HepG2 (cell line): ENCODE data around the gene RAC3. TPM values are rescaled to one million over a fixed set of nuclear protein-coding genes. Genes with fewer than 3 reads are reported as not detected.

Experiments used
- CHD4 ChIP-seq: fragments of 200-600 bp; sonication (generic); IDR thresholded peaks from 2 replicates; pipeline ENCODE4 v1.7.0; 2017; ENCODE audit warnings: mild to moderate bottlenecking, low read length, borderline replicate concordance
- GATAD1 ChIP-seq: IDR thresholded peaks from 2 replicates; pipeline ENCODE4 v1.6.1; 2016; ENCODE audit warnings: missing genetic modification reagents, missing compliant biosample characterization
- HMGXB4 ChIP-seq, 2 experiments: sonication (generic) in 1 of 2; formaldehyde crosslinking in 1 of 2; IDR thresholded peaks; 2 replicates each; pipeline versions ENCODE4 v1.4.0 to v1.6.1; 2018 to 2020; ENCODE audit warnings: missing genetic modification reagents in 2 of 2, borderline replicate concordance in 1 of 2, low read depth in 1 of 2, mild to moderate bottlenecking in 1 of 2, missing biosample characterization in 1 of 2
- HNRNPK ChIP-seq: fragments of 200-400 bp; formaldehyde crosslinking; IDR thresholded peaks from 2 replicates; pipeline ENCODE4 v1.6.1; 2018; ENCODE audit warnings: low read length, low read depth, moderate library complexity, mild to moderate bottlenecking; ENCODE audit not compliant: poor library complexity, severe bottlenecking
- NR2C2 ChIP-seq: sonication (generic); formaldehyde crosslinking; IDR thresholded peaks from 2 replicates; pipeline ENCODE4 v1.4.0; 2020; ENCODE audit warnings: missing genetic modification reagents, mild to moderate bottlenecking, moderate library complexity, borderline replicate concordance
- PHF8 ChIP-seq: sonication (generic); formaldehyde crosslinking; IDR thresholded peaks from 2 replicates; pipeline ENCODE4 v1.5.0; 2020; ENCODE audit warnings: missing genetic modification reagents
- RBFOX2 ChIP-seq: fragments of 200-400 bp; formaldehyde crosslinking; IDR thresholded peaks from 2 replicates; pipeline ENCODE4 v1.6.1; 2017; ENCODE audit warnings: low read depth, mild to moderate bottlenecking, low read length
- STAT6 ChIP-seq: sonication (generic); formaldehyde crosslinking; IDR thresholded peaks from 2 replicates; pipeline ENCODE4 v1.4.0; 2020; ENCODE audit warnings: missing genetic modification reagents, mild to moderate bottlenecking, borderline replicate concordance
- ZBTB38 ChIP-seq: sonication (generic); formaldehyde crosslinking; IDR thresholded peaks from 2 replicates; pipeline ENCODE4 v1.5.1; 2020; ENCODE audit warnings: mild to moderate bottlenecking, missing genetic modification reagents
- ZMAT3 ChIP-seq: sonication (generic); formaldehyde crosslinking; conservative IDR thresholded peaks from 2 replicates; pipeline ENCODE4 v1.7.0; 2021; ENCODE audit warnings: missing genetic modification reagents
- ZNF333 ChIP-seq: sonication (generic); formaldehyde crosslinking; IDR thresholded peaks from 2 replicates; pipeline ENCODE4 v1.4.0; 2020; ENCODE audit warnings: mild to moderate bottlenecking, missing genetic modification reagents, borderline replicate concordance
- ZNF782 ChIP-seq: sonication (generic); formaldehyde crosslinking; IDR thresholded peaks from 2 replicates; pipeline ENCODE4 v1.4.0; 2020; ENCODE audit warnings: missing genetic modification reagents, mild to moderate bottlenecking, borderline replicate concordance
- ZNF83 ChIP-seq: sonication (generic); formaldehyde crosslinking; IDR thresholded peaks from 2 replicates; pipeline ENCODE4 v1.4.0; 2020; ENCODE audit warnings: missing genetic modification reagents, mild to moderate bottlenecking, borderline replicate concordance
- ZSCAN12 ChIP-seq: sonication (generic); formaldehyde crosslinking; IDR thresholded peaks from 2 replicates; pipeline ENCODE4 v1.9.0; 2021; ENCODE audit warnings: mild to moderate bottlenecking, missing genetic modification reagents
- polyA plus RNA-seq, 8 experiments: library from polyadenylated mRNA; depleted of rRNA in 3 of 8; stranded (reverse) in 7 of 8; unstranded in 1 of 8; fragments of >200 nt; fragmentation: Illumina TruSeq in 4 of 8; extraction: Trizol in 4 of 8; gene quantifications; 2 replicates each; pipeline versions ENCODE4 v1.2.1 to v1.2.3, GENCODE V29; 2011 to 2016; ENCODE audit warnings: low read depth in 4 of 8, missing spikeins in 1 of 8, mixed read lengths in 1 of 8; ENCODE audit not compliant: insufficient read depth in 1 of 8
- total RNA-seq, 5 experiments: library from RNA; depleted of rRNA; stranded (reverse); fragments of >200 nt; fragmentation: Illumina TruSeq; extraction: Trizol; gene quantifications; 2 replicates each; pipeline ENCODE4 v1.2.3, GENCODE V29; 2016; ENCODE audit warnings: low read depth in 1 of 5
- TF ChIP-seq, protein P1 (sequence below): sonication (generic); formaldehyde crosslinking; IDR thresholded peaks from 2 replicates; pipeline ENCODE4 v1.4.0; 2020; ENCODE audit warnings: missing genetic modification reagents
- TF ChIP-seq, protein P2 (sequence below): sonication (generic); formaldehyde crosslinking; IDR thresholded peaks from 2 replicates; pipeline ENCODE4 v1.4.0; 2020; ENCODE audit warnings: missing genetic modification reagents
- TF ChIP-seq, protein P3 (sequence below): sonication (generic); formaldehyde crosslinking; IDR thresholded peaks from 2 replicates; pipeline ENCODE4 v1.8.1; 2023; ENCODE audit warnings: mild to moderate bottlenecking, missing genetic modification reagents

The RAC3 gene
- total and polyA plus RNA-seq, 2 of the 13 experiments (the other 11 are each of a cell fraction or from before 2014, with no cell fraction given), result 10.5 to 21.3 TPM

DNA sequence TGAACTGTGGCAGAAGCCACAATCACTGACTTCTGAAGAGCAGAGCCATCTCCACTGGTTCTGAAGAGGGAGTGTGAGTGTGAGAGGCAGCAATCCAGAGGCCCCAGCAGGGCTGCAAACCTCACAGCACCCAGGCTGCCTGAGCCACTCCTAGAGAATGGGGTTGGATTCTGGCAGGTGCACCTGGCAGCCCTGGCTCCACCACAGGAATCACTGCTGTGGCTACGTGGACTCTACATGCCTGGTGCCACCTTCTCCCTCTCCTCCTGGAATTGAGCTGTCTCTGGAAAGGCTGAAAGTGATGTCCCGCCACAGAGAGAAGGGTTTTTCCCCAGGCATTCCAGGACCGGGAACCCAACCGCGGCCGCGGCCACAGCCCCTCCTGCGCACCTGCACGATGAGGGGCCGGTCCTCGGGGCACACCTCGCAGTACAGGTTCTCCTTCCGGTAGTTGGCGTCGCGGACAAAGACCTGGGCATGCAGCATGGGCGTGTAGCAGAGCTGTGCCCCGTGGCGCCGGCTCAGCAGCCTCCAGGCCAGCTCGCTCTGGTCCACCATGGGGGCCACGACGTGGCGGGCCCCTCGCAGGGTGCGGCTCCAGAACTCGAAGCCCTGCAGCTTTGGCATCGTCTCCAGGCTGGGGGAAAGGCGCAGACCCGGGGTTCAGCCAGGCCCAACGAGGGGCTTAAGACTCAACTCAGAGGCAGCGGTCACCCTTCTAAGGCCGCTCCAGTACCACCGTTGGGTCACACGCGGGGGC is 33.1 kb downstream of the RAC3 start (continued):
- TF ChIP-seq ZSCAN12 (no peak), CHD4 (no peak), STAT6 (CRISPR knock-in tag) (no peak), HNRNPK (no peak), RBFOX2 (peak; percentile 77), GATAD1 (CRISPR knock-in tag) (peak; percentile 43), ZMAT3 (peak; percentile 91; the same call in 1 of the 2 replicates), NR2C2 (peak; percentile 32; the same call in 1 of the 2 replicates), ZNF83 (CRISPR knock-in tag) (no peak), ZNF333 (CRISPR knock-in tag) (no peak), ZNF782 (CRISPR knock-in tag) (0 out of 2 replicates have a peak, but pooled peaks have one; percentile 28), HMGXB4 (CRISPR knock-in tag; IDR thresholded peaks at IDR 0.05; ENCODE audit: borderline replicate concordance in 1 of 2, low read depth in 1 of 2) (peak in 1 of 2 experiments; percentile 48; a peak in 1 of 4 replicates), ZBTB38 (CRISPR knock-in tag) (no peak), PHF8 (CRISPR knock-in tag) (peak; percentile 79)
- TF ChIP-seq, protein P1, sequence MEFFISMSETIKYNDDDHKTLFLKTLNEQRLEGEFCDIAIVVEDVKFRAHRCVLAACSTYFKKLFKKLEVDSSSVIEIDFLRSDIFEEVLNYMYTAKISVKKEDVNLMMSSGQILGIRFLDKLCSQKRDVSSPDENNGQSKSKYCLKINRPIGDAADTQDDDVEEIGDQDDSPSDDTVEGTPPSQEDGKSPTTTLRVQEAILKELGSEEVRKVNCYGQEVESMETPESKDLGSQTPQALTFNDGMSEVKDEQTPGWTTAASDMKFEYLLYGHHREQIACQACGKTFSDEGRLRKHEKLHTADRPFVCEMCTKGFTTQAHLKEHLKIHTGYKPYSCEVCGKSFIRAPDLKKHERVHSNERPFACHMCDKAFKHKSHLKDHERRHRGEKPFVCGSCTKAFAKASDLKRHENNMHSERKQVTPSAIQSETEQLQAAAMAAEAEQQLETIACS (CRISPR knock-in tag), result 0 out of 2 replicates have a peak, but pooled peaks have one; percentile 11
- TF ChIP-seq, protein P2, sequence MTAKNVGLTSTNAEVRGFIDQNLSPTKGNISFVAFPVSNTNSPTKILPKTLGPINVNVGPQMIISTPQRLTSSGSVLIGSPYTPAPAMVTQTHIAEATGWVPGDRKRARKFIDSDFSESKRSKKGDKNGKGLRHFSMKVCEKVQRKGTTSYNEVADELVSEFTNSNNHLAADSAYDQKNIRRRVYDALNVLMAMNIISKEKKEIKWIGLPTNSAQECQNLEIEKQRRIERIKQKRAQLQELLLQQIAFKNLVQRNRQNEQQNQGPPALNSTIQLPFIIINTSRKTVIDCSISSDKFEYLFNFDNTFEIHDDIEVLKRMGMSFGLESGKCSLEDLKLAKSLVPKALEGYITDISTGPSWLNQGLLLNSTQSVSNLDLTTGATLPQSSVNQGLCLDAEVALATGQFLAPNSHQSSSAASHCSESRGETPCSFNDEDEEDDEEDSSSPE (CRISPR knock-in tag), result 0 out of 2 replicates have a peak, but pooled peaks have one; percentile 11
- TF ChIP-seq, protein P3, sequence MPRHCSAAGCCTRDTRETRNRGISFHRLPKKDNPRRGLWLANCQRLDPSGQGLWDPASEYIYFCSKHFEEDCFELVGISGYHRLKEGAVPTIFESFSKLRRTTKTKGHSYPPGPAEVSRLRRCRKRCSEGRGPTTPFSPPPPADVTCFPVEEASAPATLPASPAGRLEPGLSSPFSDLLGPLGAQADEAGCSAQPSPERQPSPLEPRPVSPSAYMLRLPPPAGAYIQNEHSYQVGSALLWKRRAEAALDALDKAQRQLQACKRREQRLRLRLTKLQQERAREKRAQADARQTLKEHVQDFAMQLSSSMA (CRISPR knock-in tag), result peak; percentile 61; the same call in 1 of the 2 replicates
